Uterus (tissue), 2 donors: ENCODE results near the gene GABRB1.

ENCODE experiments used
- POLR2A ChIP-seq, 2 donors: fragments of 450-650 bp; IDR thresholded peaks; one replicate each; pipeline ENCODE4 v1.6.1; 2016; ENCODE audit warnings: antibody characterized with exemption in 2 of 2, mild to moderate bottlenecking in 1 of 2, moderate library complexity in 1 of 2
- TF ChIP-seq, protein P1 (sequence below), 4 experiments: fragments of 200-600 bp in 2 of 4; fragments of 450-650 bp in 2 of 4; sonication (generic) in 2 of 4; IDR thresholded peaks; one replicate each; pipeline ENCODE4 v1.5.1; 2016 to 2019; ENCODE audit warnings: antibody characterized with exemption in 4 of 4, mild to moderate bottlenecking in 2 of 4, moderate library complexity in 1 of 4

DNA sequence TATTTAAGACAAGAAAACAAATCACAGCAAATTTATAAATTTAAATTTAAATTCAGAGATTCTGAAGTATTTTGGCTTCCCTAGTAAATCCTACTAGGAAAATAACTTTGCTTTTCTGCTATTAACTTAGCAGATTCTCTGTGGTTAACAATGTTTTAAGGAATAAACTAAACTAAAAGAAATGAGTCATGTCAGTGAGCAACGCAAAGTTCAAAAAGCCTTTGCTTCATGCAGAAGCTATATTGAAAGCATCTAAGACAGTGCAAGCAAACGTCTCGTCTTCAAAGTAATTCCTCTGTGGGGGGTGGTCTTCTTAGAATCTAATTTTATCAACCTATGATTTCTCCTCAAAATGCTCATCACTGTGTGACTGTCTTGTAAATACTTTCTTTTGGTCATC is 30.1 kb downstream of the GABRB1 start:
- TF ChIP-seq, protein P1, sequence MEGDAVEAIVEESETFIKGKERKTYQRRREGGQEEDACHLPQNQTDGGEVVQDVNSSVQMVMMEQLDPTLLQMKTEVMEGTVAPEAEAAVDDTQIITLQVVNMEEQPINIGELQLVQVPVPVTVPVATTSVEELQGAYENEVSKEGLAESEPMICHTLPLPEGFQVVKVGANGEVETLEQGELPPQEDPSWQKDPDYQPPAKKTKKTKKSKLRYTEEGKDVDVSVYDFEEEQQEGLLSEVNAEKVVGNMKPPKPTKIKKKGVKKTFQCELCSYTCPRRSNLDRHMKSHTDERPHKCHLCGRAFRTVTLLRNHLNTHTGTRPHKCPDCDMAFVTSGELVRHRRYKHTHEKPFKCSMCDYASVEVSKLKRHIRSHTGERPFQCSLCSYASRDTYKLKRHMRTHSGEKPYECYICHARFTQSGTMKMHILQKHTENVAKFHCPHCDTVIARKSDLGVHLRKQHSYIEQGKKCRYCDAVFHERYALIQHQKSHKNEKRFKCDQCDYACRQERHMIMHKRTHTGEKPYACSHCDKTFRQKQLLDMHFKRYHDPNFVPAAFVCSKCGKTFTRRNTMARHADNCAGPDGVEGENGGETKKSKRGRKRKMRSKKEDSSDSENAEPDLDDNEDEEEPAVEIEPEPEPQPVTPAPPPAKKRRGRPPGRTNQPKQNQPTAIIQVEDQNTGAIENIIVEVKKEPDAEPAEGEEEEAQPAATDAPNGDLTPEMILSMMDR (IDR thresholded peaks at IDR 0.05), result no peak
- TF ChIP-seq POLR2A (IDR thresholded peaks at IDR 0.05), result no peak
